Aortic smooth muscle cell (primary cell): ENCODE results near the gene SELPLG. TPM values are rescaled to one million over a fixed set of nuclear protein-coding genes. Genes with fewer than 3 reads are reported as not detected.

Experiments
- total RNA-seq: library from RNA; depleted of rRNA; stranded (reverse); fragments of >200 nt; gene quantifications from 2 replicates; pipeline ENCODE4 v1.2.3, GENCODE V29; 2014

Gene SELPLG, protein sequence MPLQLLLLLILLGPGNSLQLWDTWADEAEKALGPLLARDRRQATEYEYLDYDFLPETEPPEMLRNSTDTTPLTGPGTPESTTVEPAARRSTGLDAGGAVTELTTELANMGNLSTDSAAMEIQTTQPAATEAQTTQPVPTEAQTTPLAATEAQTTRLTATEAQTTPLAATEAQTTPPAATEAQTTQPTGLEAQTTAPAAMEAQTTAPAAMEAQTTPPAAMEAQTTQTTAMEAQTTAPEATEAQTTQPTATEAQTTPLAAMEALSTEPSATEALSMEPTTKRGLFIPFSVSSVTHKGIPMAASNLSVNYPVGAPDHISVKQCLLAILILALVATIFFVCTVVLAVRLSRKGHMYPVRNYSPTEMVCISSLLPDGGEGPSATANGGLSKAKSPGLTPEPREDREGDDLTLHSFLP
- 1.7 and 1.9 TPM in 2 replicates for total RNA-seq

DNA sequence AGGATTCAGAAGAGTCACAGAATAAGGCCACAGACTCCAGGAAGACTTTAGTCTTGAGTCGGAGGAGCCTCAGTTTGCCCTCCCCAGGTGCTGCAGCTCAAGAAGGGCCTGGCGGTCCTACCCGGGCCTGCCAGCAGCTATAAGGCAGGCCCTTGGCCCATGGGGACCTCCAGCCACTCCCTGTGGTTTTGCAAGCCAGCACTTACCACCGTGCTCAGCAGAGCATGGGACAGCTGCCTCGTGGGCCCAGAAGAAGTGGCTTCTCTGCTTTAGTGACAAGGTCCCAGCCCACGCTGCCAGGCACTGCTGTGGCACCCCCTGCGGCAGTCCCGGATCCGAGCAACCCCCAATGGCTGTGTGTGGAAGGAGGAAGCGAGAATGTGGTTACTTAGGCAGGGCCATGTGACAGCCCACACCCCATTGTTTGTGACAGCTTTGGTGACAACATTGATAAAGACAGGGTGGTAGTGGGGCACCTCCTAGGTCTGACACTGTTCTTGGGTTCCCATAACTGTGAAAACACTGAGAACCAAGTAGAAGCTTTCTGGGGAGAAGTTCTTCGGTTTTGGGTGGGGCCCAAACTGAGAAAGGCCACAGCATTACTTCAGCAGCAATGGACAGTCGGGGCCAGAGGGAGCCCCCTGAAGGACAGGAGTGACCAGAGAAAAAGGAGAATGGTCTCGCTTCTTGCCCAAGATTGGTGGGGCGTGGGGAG lies at the start of gene SELPLG:
TSS of gene SELPLG (minus strand) at position 361 of the 715 bp plus-strand sequence. CDS start 9,587 bp downstream, outside the sequence.

DNA sequence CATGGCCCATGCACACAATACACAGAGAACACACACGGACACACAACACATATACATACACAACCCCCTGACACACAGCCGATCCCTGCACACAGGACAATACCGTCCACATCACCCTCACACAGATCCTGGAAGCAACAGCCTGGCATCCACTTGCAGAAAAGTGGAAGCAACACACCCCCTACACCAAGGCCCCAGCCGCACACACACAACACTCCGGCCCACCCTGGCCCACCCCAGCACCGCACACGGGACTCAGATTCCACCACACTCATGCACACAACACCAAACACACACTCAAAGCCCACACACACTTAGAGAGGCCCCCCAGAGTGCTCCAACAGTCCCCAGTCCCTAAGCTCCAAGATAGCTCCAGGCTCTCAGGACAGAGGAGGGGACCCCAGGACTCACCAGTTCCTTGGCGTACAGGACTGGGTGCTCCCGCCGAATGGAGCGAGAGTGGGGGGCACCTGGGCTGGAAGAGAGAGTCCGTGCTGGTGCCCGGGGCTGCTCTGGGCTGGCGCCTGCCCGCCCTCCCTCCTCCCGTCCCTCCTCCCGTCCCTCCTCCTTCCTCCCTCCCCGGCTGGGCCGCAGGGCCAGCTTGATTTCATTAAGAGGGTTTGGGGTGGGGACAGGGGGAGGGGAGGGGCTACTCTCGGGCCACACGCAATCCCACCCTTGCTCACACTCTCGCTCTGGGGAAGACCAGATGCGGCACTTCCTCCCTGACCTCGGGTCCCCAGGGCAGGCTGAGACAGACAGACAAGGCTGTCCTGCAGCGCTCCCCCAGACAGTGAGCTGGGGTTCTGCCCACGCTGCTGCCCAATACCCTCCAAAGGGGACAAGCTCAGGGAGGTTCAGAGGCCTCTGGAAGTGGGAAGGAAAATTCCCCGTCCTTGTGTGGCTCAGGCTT lies 35.9 kb downstream of the SELPLG start, which contains the start of gene TMEM119:
TSS of gene TMEM119 (minus strand) at position 526 of the 913 bp plus-strand sequence. CDS start 5,701 bp downstream, outside the sequence.

Other genes with a start within 250 kb of the SELPLG start
- gene FICD, start 118.6 kb downstream of the SELPLG start, total RNA-seq: 13.4 and 24.7 TPM in 2 replicates
- gene SART3, start 72.7 kb downstream of the SELPLG start, total RNA-seq: 93.3 and 96.2 TPM in 2 replicates
- 171 and 206 TPM in 2 replicates for gene ISCU, start 71.3 kb downstream of the SELPLG start, total RNA-seq
- gene TMEM119, start 35.8 kb downstream of the SELPLG start, total RNA-seq: 5.8 and 16.1 TPM in 2 replicates
- gene CORO1C, start 97.6 kb upstream of the SELPLG start, total RNA-seq: 331 and 354 TPM in 2 replicates
- gene SSH1, start 223.7 kb upstream of the SELPLG start, total RNA-seq: 27.0 and 49.8 TPM in 2 replicates
- not detected in 2 replicates for gene DAO, start 246.2 kb upstream of the SELPLG start, total RNA-seq